Uterus (tissue), 4 donors: ENCODE data around the gene INSIG1. TPM values are rescaled to one million over a fixed set of nuclear protein-coding genes. Genes with fewer than 3 reads are reported as not detected.

Experiments used
- DNase-seq, 2 donors: peaks; one replicate each; pipeline ENCODE4 v3.0.0-alpha.2; 2019 to 2020
- H3K27ac ChIP-seq, 2 donors: fragments of 200-600 bp; sonication (generic); 1 replicate in 1 of 2; 2 replicates in 1 of 2; pipeline ENCODE4 v1.5.1; 2016 to 2018
- H3K27me3 ChIP-seq, 2 donors: fragments of 200-600 bp; sonication (generic); one replicate each; pipeline ENCODE4 v1.5.1; 2018 to 2019; ENCODE audit warnings: control low read depth in 1 of 2
- H3K36me3 ChIP-seq, 2 donors: fragments of 200-600 bp; sonication (generic); one replicate each; pipeline ENCODE4 v1.5.1; 2019; ENCODE audit warnings: control low read depth in 1 of 2
- H3K4me1 ChIP-seq, 2 donors: fragments of 200-600 bp; sonication (generic); one replicate each; pipeline ENCODE4 v1.5.1; 2018 to 2019; ENCODE audit warnings: control low read depth in 1 of 2
- H3K4me3 ChIP-seq, 2 donors: fragments of 200-600 bp; sonication (generic); 1 replicate in 1 of 2; 2 replicates in 1 of 2; pipeline ENCODE4 v1.5.1; 2018 to 2019; ENCODE audit warnings: mild to moderate bottlenecking in 1 of 2
- H3K9me3 ChIP-seq, 2 donors: fragments of 200-600 bp; sonication (generic); one replicate each; pipeline ENCODE4 v1.5.1; 2019; ENCODE audit warnings: control low read depth in 1 of 2
- POLR2A ChIP-seq, 2 donors: fragments of 450-650 bp; IDR thresholded peaks; one replicate each; pipeline ENCODE4 v1.6.1; 2016; ENCODE audit warnings: antibody characterized with exemption in 2 of 2, mild to moderate bottlenecking in 1 of 2, moderate library complexity in 1 of 2
- intact Hi-C: fragments of 100-400 bp; cut with DNase I; formaldehyde crosslinking; loops from one replicate; pipeline ENCODE4 v1.15.1; 2023; ENCODE audit warnings: low total_unique reads
- total RNA-seq, 4 donors: library from RNA; depleted of rRNA in 3 of 4; stranded (reverse); fragments of >200 nt in 3 of 4; gene quantifications; one replicate each; pipeline versions ENCODE4 v1.1.0 to v1.2.4, GENCODE V29; 2014 to 2023
- TF ChIP-seq, protein P1 (sequence below), 4 experiments: fragments of 200-600 bp in 2 of 4; fragments of 450-650 bp in 2 of 4; sonication (generic) in 2 of 4; IDR thresholded peaks; one replicate each; pipeline ENCODE4 v1.5.1; 2016 to 2019; ENCODE audit warnings: antibody characterized with exemption in 4 of 4, mild to moderate bottlenecking in 2 of 4, moderate library complexity in 1 of 4
- donor health status: DM: yes; HTN: yes; CAD: no.

INSIG1 gene
- total RNA-seq, 4 donors from 2014 or later, result 11.0 to 46.6 (median 22.0) TPM

DNA sequence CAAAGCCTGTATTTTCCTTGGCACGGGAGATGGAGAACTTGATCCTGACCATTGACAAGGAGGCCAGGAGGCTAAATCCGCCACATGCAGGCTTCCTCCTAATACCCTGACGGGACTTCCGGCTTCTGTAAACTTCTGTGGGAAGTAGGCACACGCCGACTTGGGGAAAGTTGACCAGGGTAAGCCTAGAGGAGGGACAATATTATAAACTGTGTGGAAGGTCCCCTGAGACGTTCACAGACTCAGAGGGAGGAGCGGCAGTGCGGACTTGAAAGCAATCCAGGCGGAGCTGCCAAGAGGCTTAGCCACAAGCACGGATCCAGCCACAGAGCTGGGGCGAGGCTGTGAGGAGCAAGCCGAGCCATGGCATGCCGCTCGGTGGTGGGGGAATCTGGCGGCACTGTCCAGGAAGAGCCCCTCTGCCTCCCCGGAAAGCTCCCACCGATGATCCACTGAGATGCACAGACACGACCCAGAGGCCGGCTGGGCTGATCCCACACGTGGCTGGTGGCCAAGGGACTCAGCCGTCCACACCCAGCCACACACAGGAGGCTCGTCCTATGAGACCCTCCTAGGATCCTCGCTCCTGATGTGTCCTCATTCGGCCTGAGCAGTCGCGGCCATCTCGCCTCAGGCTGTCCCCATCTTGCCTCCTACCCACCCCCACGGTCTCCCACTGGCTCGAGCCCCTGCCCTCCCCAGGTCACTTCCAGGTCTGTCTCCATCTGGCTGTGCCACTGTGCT is 40.0 kb upstream of the INSIG1 start:
- Histone ChIP-seq H3K27ac (peak overlapping the region; percentile 63 to 64), H3K9me3 (no peaks in the 10 kb centered on the region), H3K36me3 (no peaks in the 10 kb centered on the region), H3K4me1 (no peaks in the 10 kb centered on the region), H3K27me3 (no peaks in the 10 kb centered on the region), H3K4me3 (no peak overlapping the region)
- TF ChIP-seq, protein P1, sequence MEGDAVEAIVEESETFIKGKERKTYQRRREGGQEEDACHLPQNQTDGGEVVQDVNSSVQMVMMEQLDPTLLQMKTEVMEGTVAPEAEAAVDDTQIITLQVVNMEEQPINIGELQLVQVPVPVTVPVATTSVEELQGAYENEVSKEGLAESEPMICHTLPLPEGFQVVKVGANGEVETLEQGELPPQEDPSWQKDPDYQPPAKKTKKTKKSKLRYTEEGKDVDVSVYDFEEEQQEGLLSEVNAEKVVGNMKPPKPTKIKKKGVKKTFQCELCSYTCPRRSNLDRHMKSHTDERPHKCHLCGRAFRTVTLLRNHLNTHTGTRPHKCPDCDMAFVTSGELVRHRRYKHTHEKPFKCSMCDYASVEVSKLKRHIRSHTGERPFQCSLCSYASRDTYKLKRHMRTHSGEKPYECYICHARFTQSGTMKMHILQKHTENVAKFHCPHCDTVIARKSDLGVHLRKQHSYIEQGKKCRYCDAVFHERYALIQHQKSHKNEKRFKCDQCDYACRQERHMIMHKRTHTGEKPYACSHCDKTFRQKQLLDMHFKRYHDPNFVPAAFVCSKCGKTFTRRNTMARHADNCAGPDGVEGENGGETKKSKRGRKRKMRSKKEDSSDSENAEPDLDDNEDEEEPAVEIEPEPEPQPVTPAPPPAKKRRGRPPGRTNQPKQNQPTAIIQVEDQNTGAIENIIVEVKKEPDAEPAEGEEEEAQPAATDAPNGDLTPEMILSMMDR (IDR thresholded peaks at IDR 0.05), result no peak
- TF ChIP-seq POLR2A (IDR thresholded peaks at IDR 0.05), result no peak
- intact Hi-C loops, result no loop called here
- peak; percentile 67 to 71 for DNase-seq

DNA sequence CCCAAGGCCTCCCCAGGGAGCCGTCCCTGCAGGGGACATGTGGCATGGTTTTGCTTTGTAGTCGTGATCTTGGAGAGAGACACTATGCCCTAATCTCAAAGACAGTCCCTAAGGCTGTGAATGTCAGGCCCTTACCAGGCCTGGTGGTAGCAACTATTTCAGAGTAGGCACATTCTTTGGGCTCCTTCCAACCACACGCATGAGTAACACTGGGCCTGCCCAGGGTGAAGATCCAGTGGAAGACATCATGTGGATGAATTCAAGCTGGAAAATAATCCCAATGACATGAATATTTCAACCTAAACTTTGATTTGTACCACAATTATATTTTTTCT is 39.5 kb upstream of the INSIG1 start:
- peak overlapping the region; percentile 63 to 64 for H3K27ac ChIP-seq
- intact Hi-C loops, result no loop called here
- no peaks in the 10 kb centered on the region for H3K36me3 ChIP-seq
- no peaks in the 10 kb centered on the region for H3K27me3 ChIP-seq
- TF ChIP-seq, protein P1 (IDR thresholded peaks at IDR 0.05), result no peak
- TF ChIP-seq POLR2A (IDR thresholded peaks at IDR 0.05), result no peak
- H3K4me3 ChIP-seq, result no peak overlapping the region
- peak in 1 of 2 donors; percentile 26 for DNase-seq
- H3K9me3 ChIP-seq, result no peaks in the 10 kb centered on the region
- no peaks in the 10 kb centered on the region for H3K4me1 ChIP-seq

DNA sequence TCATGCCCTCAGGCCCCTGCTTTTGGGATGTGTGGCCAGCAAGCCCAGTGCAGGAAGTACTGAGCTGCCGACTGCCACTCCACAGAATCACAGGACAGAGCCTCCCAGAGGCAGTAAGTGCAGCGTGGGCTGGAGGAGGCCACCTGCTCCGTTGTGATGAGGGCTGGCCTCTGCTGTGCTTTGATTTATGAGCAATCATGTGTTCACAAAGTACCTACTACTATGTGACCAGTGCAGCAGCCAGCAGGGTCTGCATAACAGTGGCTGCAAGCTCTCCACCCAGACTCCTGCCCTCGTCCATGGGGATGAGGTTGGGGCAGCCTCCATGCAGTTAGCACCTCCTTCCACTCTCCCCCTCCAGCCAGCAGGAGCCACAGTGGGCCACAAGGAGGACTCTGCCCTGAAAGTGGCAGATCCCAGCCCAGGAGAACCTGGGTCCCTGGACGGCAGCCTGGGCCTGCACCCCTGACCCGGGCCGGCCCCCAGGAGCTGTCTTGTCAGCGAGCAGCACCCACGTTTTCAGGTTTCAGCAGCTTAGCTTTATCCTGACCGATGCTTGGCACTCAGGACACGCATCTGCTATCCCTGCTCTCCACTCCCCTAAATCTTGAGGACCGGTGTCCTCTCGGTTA is 37.7 kb upstream of the INSIG1 start:
- Histone ChIP-seq H3K4me3 (no peak overlapping the region), H3K27me3 (no peaks in the 10 kb centered on the region), H3K36me3 (no peaks in the 10 kb centered on the region), H3K4me1 (no peaks in the 10 kb centered on the region), H3K27ac (no peak overlapping the region), H3K9me3 (no peaks in the 10 kb centered on the region)
- no peak for TF ChIP-seq POLR2A (IDR thresholded peaks at IDR 0.05)
- TF ChIP-seq, protein P1 (IDR thresholded peaks at IDR 0.05), result no peak
- intact Hi-C loops, result no loop called here
- DNase-seq, result no peak

DNA sequence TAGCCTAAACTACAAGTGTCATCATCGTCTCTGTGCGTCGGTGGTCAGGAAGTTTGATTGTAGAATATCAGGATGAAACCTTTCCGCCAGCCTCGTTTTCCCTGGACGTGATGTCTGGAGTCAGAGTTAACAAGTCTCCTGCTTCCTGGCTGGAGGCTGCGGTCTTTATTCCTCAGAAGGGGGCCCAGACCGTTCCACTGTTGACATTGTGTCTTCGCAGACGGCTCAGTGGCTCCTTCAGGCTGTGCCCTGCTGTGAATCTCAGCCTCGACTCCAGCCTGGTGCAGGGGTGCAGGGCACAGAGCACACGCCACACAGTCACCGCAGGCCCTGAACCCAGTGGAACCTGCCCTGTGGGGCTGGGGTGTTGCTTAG is 37.2 kb upstream of the INSIG1 start:
- intact Hi-C loops, result no loop called here
- DNase-seq, result no peak
- H3K27ac ChIP-seq, result no peak overlapping the region
- no peak for TF ChIP-seq POLR2A (IDR thresholded peaks at IDR 0.05)
- TF ChIP-seq, protein P1 (IDR thresholded peaks at IDR 0.05), result no peak
- no peaks in the 10 kb centered on the region for H3K4me1 ChIP-seq
- no peaks in the 10 kb centered on the region for H3K9me3 ChIP-seq
- H3K27me3 ChIP-seq, result no peaks in the 10 kb centered on the region
- H3K36me3 ChIP-seq, result no peaks in the 10 kb centered on the region
- no peak overlapping the region for H3K4me3 ChIP-seq
